GM19395 (cell line): ENCODE results near the gene WDR18.

Source experiments
- ATAC-seq: cut with Tn5 transposase; IDR thresholded peaks from one replicate; pipeline ENCODE4 v1.9.1; 2021; ENCODE audit warnings: mild to moderate bottlenecking, moderate library complexity; ENCODE audit not compliant: unreplicated experiment

The WDR18 gene

DNA sequence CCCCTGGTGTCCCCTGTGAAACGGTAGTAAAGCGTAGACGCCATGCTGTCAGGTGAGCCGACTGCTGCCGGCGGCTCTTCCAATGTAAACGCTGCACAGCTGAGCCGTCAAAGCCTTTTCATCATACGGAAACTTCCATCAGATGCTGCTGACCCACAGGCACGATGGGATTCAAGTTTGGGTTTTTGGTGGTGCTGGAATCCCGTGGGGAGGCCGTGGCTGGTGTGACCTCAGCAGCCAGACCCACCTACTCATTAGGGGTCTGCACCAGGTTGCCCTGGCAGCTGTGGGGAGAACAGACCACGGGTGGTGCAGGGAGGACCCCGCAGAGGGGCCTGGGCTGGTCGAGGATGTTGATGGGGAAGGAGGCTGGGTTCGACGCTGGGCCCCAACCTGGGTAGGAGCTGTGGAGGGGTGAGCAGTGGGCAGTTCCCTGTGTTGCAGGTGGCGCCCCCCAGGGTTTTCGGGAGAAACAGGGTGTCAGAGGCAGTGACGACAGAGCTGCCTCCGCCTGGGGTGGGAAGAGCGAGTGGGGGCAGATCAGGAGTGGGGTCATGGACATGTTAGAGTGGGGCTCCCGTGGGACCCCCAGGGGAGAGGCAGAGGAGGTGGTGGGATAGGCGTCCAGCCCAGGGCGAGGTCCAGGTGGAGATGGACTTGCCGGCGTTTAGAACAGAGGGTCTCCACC lies 22.7 kb downstream of the WDR18 start:
- no peak for ATAC-seq

- no peak for ATAC-seq
These were observed 23.5 kb downstream of the WDR18 start for GRCh38 chr19:1007399-1008251.

DNA sequence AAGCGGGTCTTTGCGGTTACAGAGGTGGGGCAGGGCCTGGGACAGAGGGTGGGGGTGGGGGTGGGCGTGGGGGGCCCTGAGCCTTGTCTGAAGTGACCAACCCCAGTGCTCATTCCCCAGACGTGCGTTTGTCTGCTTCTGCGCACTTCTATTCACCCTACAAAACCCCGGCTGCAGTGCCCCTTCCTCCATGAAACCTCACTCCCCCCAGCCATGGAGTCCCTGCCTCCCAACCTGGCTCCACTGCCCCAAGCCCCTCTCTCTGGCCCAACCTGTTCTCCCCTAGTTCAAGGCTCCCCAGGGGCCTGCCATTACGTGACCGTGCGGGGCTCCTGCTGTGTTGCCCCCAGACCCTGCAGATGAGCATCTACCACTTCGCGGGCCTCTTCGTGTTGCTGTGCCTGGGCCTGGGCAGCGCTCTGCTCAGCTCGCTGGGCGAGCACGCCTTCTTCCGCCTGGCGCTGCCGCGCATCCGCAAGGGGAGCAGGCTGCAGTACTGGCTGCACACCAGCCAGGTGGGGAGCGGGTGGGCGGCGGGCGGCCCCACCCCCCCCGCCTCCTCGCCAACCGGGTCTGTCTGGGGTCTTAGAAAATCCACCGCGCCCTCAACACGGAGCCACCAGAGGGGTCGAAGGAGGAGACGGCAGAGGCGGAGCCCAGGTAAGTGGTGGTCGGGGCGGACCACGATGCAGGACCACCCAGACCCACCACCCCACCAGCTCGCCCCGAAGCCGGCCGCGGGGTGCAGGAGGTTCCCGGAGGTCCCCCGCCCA lies 24.3 kb downstream of the WDR18 start:
- ATAC-seq = no peak

GRCh38 chr19:1009041-1009980 lies 25.2 kb downstream of the WDR18 start:
- no peak for ATAC-seq

GRCh38 chr19:1009981-1010538 lies 25.9 kb downstream of the WDR18 start:
- no peak for ATAC-seq

- ATAC-seq = no peak
These were observed 26.7 kb downstream of the WDR18 start for GRCh38 chr19:1010586-1011510.

- ATAC-seq = no peak
These were observed 27.7 kb downstream of the WDR18 start for GRCh38 chr19:1011831-1012333.

GRCh38 chr19:1012334-1012733 lies 28.2 kb downstream of the WDR18 start:
- ATAC-seq = no peak

DNA sequence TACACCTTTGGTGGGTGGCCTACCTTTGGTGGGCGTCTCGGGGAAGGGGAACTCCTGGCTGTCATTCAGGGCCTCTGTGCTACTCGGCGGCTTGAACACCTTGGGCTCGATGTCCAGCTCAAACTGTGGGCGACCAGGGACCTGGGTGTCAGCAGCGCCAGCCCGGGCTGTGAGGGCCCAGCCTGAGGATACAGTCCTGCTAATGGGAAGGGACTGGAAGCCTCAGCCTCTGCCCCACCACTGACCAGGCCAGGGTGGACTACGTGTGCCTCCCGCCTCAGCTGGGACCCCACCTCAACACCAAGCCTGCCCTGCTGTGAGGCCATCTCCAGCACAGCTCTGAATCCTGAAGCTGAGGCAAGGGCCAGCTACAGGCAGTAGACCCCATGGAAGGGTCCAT lies 29.1 kb downstream of the WDR18 start:
- ATAC-seq = no peak

GRCh38 chr19:1014161-1015060 lies 30.3 kb downstream of the WDR18 start:
- no peak for ATAC-seq

DNA sequence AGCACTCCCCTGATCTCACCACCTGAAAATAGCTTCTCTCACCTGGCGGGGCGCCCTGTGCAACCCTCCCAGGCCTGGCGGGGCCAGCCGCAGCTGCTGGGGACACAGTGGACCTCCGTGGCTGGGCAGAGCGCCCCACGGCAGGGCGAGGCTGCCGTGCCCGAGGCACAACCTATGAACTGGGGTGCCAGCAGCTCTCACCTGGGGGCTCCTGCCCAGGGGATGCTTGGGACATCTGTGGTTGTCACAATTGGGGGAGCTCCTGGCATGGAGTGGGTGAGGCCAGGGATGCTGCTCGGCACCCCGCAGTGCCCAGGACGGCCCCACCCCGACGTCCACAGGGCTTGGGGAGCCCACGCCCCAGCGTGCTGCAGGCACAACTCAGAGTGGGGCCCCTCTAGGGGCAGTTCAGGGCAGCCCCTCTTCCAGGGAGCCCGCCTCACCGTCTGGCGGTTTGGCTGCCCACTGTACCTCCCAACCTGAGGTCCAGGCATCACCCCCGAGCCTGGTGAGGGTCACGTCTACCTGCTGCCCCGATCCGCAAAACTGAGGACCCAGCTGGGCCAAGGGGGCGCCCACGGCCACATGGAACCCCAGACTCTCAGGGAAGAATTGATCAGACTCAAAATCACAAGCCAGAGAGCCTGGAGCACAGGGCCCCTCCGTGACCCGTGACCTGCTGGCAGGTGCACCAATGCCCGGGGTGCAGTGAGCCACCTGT lies 31.1 kb downstream of the WDR18 start:
- no peak for ATAC-seq

- ATAC-seq = no peak
These were observed 31.9 kb downstream of the WDR18 start for GRCh38 chr19:1015782-1016646.

DNA sequence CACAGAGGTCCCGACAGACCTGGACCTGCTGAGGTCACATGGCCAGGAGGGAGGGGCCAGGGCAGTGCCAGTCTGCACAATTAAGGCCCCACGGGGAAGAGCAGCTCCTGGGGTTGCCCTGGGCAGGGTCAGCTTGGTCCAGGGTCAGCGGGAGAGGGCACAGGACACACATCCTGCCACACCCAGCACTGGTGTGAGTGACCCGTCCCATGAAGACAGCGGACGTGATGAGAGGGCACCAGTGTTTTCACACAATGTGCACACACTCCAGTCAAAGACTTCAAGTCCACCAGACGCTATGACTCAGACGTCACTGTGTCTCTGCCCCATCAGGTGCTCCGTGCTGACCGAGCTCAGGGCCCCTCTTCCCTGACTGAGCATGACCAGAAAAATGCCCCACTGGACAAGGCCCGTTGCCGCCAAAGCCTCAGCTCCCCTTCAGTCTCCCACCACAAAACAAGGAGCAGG lies 32.5 kb downstream of the WDR18 start:
- ATAC-seq = no peak

- ATAC-seq = no peak
These were observed 33.2 kb downstream of the WDR18 start for GRCh38 chr19:1017115-1017905.

GRCh38 chr19:1017906-1018305 lies 33.8 kb downstream of the WDR18 start:
- no peak for ATAC-seq
